Endodermal cell (in vitro differentiated cells): ENCODE data around the gene BIRC5. TPM values are rescaled to one million over a fixed set of nuclear protein-coding genes. Genes with fewer than 3 reads are reported as not detected.

Experiments used
- DNase-seq: peaks from one replicate; pipeline ENCODE4 v3.0.0-alpha.2; 2017
- H3K27ac ChIP-seq: 2 replicates; pipeline ENCODE4 v1.5.1; 2013; ENCODE audit warnings: mild to moderate bottlenecking, low read depth, low read length, moderate library complexity
- H3K27me3 ChIP-seq: 2 replicates; pipeline ENCODE4 v1.6.1; 2013; ENCODE audit warnings: mild to moderate bottlenecking, low read length, moderate library complexity; ENCODE audit not compliant: insufficient read depth, control insufficient read depth, poor library complexity, severe bottlenecking
- H3K36me3 ChIP-seq: 2 replicates; pipeline ENCODE4 v1.7.0; 2013; ENCODE audit warnings: mild to moderate bottlenecking, low read length, moderate library complexity; ENCODE audit not compliant: control insufficient read depth, insufficient read depth
- H3K4me1 ChIP-seq: one replicate; pipeline ENCODE4 v1.7.0; 2013; ENCODE audit warnings: low read length; ENCODE audit not compliant: control insufficient read depth, insufficient read depth
- H3K4me3 ChIP-seq: 2 replicates; pipeline ENCODE4 v1.5.1; 2013; ENCODE audit warnings: mild to moderate bottlenecking, low read length, moderate library complexity
- H3K9ac ChIP-seq: 2 replicates; pipeline ENCODE4 v1.6.1; 2013; ENCODE audit warnings: mild to moderate bottlenecking, low read length, moderate library complexity; ENCODE audit not compliant: poor library complexity, severe bottlenecking; ENCODE audit errors: extremely low read depth
- H3K9me3 ChIP-seq: 2 replicates; pipeline ENCODE4 v1.6.1; 2013; ENCODE audit warnings: mild to moderate bottlenecking, low read length, moderate library complexity; ENCODE audit not compliant: control insufficient read depth
- H3K27ac Mint-ChIP-seq: 2 replicates; pipeline ENCODE4 v1.8.0; 2020; ENCODE audit warnings: mixed read lengths
- H3K27me3 Mint-ChIP-seq: 2 replicates; pipeline ENCODE4 v1.8.0; 2021; ENCODE audit warnings: mild to moderate bottlenecking, mixed read lengths; ENCODE audit not compliant: insufficient read depth
- H3K36me3 Mint-ChIP-seq: 2 replicates; pipeline ENCODE4 v1.8.0; 2020; ENCODE audit warnings: low read depth, mixed read lengths
- H3K4me1 Mint-ChIP-seq: 2 replicates; pipeline ENCODE4 v1.8.0; 2020; ENCODE audit warnings: mixed read lengths
- H3K4me3 Mint-ChIP-seq: 2 replicates; pipeline ENCODE4 v1.8.0; 2020; ENCODE audit warnings: mild to moderate bottlenecking, moderate library complexity, mixed read lengths
- H3K9me3 Mint-ChIP-seq: 2 replicates; pipeline ENCODE4 v1.8.0; 2020; ENCODE audit warnings: mild to moderate bottlenecking, mixed read lengths
- WGBS, 2 experiments: methylation state at CpG; one replicate each; pipeline versions ENCODE4 v1.1.5 to v1.1.7; 2013; ENCODE audit warnings: missing lambda C conversion rate in 2 of 2, mixed read lengths in 1 of 2; ENCODE audit not compliant: insufficient coverage in 1 of 2, insufficient read length in 1 of 2; 5-methylcytosine and 5-hydroxymethylcytosine counted together
- total RNA-seq, 2 donors: library from RNA; stranded (reverse); fragmentation: NEBNext Ultra II Directional in 1 of 2; extraction: Animal tissue kit (Norgen Biotek cat#: 25700) in 1 of 2; gene quantifications; 2 replicates in 1 of 2; 3 replicates in 1 of 2; pipeline ENCODE4 v1.2.1, GENCODE V29; 2021
- TF ChIP-seq, protein P1 (sequence below): fragments of 200-600 bp; sonication (generic); conservative IDR thresholded peaks from 2 replicates; pipeline ENCODE4 v1.5.0; 2021; ENCODE audit warnings: antibody characterized with exemption, mild to moderate bottlenecking

The BIRC5 gene
- total RNA-seq, 2 donors from 2014 or later: 59.7 to 89.6 TPM

DNA sequence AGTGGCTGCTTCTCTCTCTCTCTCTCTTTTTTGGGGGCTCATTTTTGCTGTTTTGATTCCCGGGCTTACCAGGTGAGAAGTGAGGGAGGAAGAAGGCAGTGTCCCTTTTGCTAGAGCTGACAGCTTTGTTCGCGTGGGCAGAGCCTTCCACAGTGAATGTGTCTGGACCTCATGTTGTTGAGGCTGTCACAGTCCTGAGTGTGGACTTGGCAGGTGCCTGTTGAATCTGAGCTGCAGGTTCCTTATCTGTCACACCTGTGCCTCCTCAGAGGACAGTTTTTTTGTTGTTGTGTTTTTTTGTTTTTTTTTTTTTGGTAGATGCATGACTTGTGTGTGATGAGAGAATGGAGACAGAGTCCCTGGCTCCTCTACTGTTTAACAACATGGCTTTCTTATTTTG lies 9.7 kb downstream of the BIRC5 start:
- Mint-ChIP-seq H3K36me3 (peaks cover 38% of the 10 kb centered on the region), H3K27ac (no peak overlapping the region), H3K4me1 (no peaks in the 10 kb centered on the region), H3K9me3 (no peaks in the 10 kb centered on the region), H3K4me3 (no peak overlapping the region), H3K27me3 (peaks cover 4% of the 10 kb centered on the region)
- peak overlapping the region; percentile 26 for H3K27ac ChIP-seq
- no peaks in the 10 kb centered on the region for H3K4me1 ChIP-seq
- no peak overlapping the region for H3K9ac ChIP-seq
- no peak overlapping the region for H3K4me3 ChIP-seq
- no peak for DNase-seq
- no peaks in the 10 kb centered on the region for H3K27me3 ChIP-seq
- WGBS, 2 experiments: 98 to 100% methylated on average over 1 to 3 of the region's 3 CpGs
- no peaks in the 10 kb centered on the region for H3K9me3 ChIP-seq
- H3K36me3 ChIP-seq: peaks cover 41% of the 10 kb centered on the region
- TF ChIP-seq, protein P1, sequence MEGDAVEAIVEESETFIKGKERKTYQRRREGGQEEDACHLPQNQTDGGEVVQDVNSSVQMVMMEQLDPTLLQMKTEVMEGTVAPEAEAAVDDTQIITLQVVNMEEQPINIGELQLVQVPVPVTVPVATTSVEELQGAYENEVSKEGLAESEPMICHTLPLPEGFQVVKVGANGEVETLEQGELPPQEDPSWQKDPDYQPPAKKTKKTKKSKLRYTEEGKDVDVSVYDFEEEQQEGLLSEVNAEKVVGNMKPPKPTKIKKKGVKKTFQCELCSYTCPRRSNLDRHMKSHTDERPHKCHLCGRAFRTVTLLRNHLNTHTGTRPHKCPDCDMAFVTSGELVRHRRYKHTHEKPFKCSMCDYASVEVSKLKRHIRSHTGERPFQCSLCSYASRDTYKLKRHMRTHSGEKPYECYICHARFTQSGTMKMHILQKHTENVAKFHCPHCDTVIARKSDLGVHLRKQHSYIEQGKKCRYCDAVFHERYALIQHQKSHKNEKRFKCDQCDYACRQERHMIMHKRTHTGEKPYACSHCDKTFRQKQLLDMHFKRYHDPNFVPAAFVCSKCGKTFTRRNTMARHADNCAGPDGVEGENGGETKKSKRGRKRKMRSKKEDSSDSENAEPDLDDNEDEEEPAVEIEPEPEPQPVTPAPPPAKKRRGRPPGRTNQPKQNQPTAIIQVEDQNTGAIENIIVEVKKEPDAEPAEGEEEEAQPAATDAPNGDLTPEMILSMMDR: no peak

DNA sequence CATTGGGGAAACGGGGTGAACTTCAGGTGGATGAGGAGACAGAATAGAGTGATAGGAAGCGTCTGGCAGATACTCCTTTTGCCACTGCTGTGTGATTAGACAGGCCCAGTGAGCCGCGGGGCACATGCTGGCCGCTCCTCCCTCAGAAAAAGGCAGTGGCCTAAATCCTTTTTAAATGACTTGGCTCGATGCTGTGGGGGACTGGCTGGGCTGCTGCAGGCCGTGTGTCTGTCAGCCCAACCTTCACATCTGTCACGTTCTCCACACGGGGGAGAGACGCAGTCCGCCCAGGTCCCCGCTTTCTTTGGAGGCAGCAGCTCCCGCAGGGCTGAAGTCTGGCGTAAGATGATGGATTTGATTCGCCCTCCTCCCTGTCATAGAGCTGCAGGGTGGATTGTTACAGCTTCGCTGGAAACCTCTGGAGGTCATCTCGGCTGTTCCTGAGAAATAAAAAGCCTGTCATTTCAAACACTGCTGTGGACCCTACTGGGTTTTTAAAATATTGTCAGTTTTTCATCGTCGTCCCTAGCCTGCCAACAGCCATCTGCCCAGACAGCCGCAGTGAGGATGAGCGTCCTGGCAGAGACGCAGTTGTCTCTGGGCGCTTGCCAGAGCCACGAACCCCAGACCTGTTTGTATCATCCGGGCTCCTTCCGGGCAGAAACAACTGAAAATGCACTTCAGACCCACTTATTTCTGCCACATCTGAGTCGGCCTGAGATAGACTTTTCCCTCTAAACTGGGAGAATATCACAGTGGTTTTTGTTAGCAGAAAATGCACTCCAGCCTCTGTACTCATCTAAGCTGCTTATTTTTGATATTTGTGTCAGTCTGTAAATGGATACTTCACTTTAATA lies 10.4 kb downstream of the BIRC5 start:
- Mint-ChIP-seq H3K27ac (no peak overlapping the region), H3K4me1 (no peaks in the 10 kb centered on the region), H3K27me3 (peaks cover 10% of the 10 kb centered on the region), H3K4me3 (no peak overlapping the region), H3K9me3 (no peaks in the 10 kb centered on the region), H3K36me3 (peaks cover 31% of the 10 kb centered on the region)
- Histone ChIP-seq H3K9ac (no peak overlapping the region), H3K36me3 (peaks cover 34% of the 10 kb centered on the region), H3K4me3 (no peak overlapping the region), H3K9me3 (no peaks in the 10 kb centered on the region), H3K27me3 (no peaks in the 10 kb centered on the region), H3K27ac (peak overlapping the region; percentile 26), H3K4me1 (no peaks in the 10 kb centered on the region)
- DNase-seq: peak; percentile 47
- WGBS, 2 experiments: 84 to 94% methylated on average over 27 of the region's 27 CpGs
- TF ChIP-seq, protein P1: no peak

- H3K36me3 ChIP-seq: peaks cover 30% of the 10 kb centered on the region
- Mint-ChIP-seq H3K9me3 (no peaks in the 10 kb centered on the region), H3K4me1 (no peaks in the 10 kb centered on the region), H3K4me3 (no peak overlapping the region), H3K27ac (no peak overlapping the region), H3K27me3 (peaks cover 16% of the 10 kb centered on the region), H3K36me3 (peaks cover 25% of the 10 kb centered on the region)
- H3K9me3 ChIP-seq: no peaks in the 10 kb centered on the region
- peaks cover 2% of the 10 kb centered on the region for H3K27me3 ChIP-seq
- no peak overlapping the region for H3K4me3 ChIP-seq
- no peaks in the 10 kb centered on the region for H3K4me1 ChIP-seq
- no peak for DNase-seq
- peak overlapping the region; percentile 44 for H3K27ac ChIP-seq
- no peak overlapping the region for H3K9ac ChIP-seq
- TF ChIP-seq, protein P1: no peak
- 93 to 97% methylated on average over 13 to 16 of the region's 16 CpGs for WGBS, 2 experiments
These were observed 11.2 kb downstream of the BIRC5 start for GRCh38 chr17:78225088-78225865.
